Measurements from ENCODE around the gene SCN4B.

The SCN4B gene

DNA sequence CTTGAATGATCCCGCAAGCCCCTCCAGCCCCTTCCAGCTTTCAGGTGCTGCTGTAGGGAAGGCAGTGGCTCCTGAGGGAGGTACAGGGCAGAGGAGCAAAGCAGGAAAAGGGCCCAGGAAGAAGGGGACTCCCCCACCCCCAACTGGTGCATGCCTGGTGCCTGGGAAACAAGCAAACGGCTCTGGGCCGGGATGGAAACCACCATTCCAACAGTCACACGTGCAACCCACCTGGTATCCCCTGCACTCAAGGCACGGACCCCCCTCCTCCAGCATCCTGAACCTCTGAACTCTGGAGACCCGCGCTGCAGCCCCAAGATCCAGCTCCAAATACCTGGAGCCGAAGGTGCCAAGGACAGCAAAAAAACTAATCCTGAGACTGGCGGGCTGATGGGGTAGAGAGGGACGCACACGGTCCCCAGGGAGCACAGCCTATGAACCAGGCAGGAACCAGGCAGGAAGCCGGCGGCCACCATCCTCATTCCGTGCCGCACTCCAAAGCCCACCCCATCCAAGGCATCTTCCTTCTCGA lies 537 bp downstream of the SCN4B start:
- DNase-seq (ENCODE audit: low read depth in 2 of 2): no peak

DNA sequence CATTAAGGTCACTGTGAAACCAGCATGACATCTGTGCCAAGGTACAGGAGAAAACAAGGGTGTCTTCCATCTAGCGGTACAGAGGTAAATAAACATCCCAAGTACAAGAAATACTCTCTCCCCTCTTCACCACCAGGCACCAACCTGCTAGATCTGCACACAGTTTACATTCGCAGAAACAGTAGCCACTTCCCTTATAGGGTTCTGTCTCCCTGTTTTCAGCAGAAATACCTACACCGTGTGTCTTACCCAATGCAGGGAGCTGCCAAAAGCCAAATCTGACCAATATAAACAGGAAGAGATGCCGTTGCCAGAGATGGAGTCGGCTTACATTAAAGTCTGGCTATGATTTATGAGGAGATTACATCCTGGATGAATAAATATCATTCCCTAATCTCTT lies 1.2 kb downstream of the SCN4B start:
- DNase-seq (ENCODE audit: low read depth in 2 of 2): no peak

GRCh38 chr11:118149493-118149892 lies 3.1 kb downstream of the SCN4B start:
- no peak for DNase-seq (ENCODE audit: low read depth in 2 of 2)

DNA sequence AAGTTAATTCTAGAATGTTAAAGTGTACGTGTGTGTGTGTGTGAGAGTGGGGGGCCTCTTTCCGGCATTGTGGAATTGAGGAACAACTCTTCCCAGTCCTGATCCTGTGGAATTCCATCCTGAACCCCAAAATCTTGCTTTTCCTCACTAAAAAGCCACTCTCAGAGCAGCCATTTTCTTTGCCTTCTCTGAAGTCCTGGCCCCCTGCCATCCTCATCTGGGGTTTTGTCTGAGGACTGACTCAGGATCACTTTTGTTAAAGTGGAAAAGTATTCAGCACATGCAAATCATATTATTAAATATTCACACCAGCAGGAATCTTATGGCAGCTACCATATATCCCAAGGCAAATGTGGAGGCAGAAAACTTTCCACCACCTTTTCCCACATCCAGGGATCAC lies 3.8 kb downstream of the SCN4B start:
- no peak for DNase-seq (ENCODE audit: low read depth in 2 of 2)

DNA sequence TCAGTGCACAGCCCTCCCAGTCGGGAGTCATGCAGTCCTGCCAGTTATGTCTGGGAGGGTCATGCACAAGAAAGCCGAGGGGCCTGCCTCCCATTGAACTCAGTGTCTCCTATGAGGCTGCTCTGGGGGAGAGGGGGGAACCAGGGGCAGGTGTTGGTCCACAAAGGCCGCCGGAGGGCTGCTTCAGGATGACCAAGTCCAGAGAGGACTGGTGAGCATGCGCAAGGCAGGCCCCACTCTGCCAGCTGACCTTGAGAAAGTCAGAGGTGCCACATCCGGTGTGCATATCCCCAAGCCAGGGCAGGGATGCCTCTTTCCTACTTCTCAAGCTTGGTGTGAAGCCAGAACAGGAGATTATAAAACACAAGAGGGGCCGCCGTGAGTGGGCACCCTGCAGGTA lies 4.4 kb downstream of the SCN4B start:
- no peak for DNase-seq (ENCODE audit: low read depth in 2 of 2)

DNA sequence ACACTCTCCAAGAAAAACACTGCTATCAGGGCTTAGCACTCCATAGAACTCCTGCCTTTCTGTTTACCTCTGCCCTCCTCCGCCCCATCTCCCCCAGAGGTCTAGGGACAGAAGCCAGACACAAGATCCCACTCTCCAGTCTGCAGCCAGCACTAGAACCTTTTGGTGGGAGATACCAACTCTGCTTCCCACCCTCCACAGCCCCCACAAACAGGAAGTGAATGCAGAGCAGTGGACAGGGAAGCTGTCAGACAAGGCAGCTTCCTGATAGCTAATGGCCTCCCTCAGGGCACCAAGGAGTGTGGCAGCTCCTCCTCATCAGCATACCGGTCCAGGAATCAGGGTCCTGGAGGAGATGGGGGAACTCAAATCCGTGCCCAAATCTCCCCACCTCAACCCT lies 5.1 kb downstream of the SCN4B start:
- no peak for DNase-seq (ENCODE audit: low read depth in 2 of 2)

GRCh38 chr11:118146554-118146953 lies 6.1 kb downstream of the SCN4B start:
- no peak for DNase-seq (ENCODE audit: low read depth in 2 of 2)

GRCh38 chr11:118145285-118146227 lies 7.1 kb downstream of the SCN4B start:
- DNase-seq (ENCODE audit: low read depth in 2 of 2): peak; percentile 79 to 80

DNA sequence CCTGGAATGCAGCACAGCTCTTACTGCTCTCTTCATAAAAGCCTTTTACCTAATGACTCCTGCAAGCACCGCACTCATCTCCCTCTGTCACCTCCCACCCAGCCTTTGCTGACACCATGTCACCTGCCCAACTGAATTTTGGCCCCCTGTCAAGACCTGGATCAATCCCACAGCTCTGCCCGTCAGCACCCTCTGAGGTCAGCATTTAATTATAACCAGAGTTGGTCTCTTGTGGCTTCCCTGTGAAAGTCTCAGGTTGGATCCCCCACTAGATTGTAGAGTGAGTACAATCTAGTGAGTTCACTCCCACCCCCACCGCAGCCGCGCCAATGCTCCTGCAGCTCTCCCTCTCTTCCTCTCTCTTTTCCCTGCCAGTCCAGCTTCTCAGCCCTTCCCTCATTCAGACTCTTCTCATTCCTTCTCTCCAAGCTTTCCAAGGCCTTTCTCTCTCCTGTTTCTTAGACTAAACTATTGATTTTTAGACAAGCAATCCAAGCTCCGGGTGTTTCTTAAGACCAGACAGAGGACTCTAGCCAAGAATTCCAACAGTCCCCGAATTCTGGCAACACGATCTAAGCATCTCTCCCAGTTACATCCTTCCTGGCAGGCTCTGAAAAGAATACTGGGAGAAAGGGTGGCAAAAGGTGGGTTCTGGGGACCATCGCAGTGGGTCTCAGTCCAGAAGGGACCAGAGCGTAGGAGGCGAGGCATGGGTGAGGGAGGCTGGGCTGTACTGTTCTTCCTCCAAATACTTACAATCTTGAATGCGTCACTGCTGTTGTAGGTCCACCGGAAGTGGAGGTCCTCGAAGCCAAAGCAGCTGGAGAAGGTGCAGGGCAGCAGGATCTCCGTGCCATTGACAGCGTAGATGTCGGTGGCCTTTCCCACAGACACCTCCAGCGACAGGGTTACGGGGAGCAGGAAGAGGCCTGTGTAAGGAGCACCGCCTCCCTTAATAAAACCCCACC lies 8.0 kb downstream of the SCN4B start:
- DNase-seq (ENCODE audit: low read depth in 2 of 2): no peak

GRCh38 chr11:118143661-118144185 lies 8.9 kb downstream of the SCN4B start:
- no peak for DNase-seq (ENCODE audit: low read depth in 2 of 2)

- DNase-seq (ENCODE audit: low read depth in 2 of 2): no peak
Measured at GRCh38 chr11:118142809-118143208, 9.8 kb downstream of the SCN4B start.

DNA sequence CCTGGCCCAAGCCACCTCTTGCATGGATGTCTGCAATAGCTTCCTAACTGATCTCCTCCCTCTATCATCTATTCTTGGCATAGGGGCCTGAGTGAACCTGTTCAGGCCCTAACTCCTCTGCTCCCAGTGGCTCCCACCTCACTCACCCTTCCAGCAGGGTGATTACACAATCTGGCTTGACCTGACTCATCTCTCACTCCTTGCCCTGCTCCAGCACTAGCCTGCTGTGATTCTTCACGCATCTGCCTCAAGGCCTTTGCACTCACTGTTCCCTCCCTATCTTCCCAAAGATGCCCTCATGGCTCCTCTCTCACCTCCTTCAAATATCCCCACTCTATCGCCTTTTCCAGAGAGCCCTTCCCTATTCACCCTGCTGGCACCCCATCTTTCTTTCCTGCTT lies 10.5 kb downstream of the SCN4B start:
- no peak for DNase-seq (ENCODE audit: low read depth in 2 of 2)

GRCh38 chr11:118139578-118139977 lies 13.0 kb downstream of the SCN4B start:
- DNase-seq (ENCODE audit: low read depth in 2 of 2): no peak

- no peak for DNase-seq (ENCODE audit: low read depth in 2 of 2)
Measured at GRCh38 chr11:118138839-118139420, 13.7 kb downstream of the SCN4B start.

DNA sequence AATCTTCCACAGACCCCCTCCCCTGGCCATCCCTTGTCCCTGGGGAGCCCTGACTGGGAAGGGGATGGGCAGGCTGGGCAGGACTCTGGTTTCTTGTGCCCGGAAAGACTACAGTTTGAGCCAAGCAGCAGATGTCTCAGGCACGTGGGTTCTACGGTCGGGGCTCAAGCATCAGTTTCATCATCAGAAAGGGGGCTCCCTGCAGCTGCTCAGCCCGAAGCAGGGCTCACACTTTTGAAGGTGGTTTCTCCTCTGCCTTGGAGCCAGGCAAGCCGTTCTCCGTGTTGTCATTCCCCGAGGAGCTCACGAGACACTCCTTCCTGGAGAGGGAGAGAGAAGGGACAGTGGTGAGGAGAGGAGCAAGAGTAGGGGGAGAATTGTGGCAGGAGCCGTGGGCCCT lies 15.8 kb downstream of the SCN4B start:
- no peak for DNase-seq (ENCODE audit: low read depth in 2 of 2)

DNA sequence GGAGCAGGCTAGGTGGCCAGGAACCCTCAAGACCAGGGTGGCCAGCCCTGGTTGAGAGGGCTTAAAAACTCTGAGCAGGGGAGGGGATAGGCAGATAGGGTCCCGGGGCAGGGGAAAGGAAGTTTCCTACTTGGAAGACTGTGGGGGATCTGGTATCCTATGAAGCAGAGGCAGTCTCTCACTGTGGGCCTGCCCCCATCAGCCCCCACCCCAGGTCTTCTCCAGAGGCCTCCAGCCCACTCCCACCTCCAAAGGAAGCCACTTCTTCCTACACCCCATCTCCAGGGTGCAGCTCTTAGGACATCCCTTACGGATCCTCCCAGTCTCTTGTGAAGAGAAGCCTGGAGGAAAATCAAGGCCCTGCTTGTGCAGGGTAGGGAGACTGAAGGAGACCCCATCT lies 16.3 kb downstream of the SCN4B start:
- no peak for DNase-seq (ENCODE audit: low read depth in 2 of 2)

DNA sequence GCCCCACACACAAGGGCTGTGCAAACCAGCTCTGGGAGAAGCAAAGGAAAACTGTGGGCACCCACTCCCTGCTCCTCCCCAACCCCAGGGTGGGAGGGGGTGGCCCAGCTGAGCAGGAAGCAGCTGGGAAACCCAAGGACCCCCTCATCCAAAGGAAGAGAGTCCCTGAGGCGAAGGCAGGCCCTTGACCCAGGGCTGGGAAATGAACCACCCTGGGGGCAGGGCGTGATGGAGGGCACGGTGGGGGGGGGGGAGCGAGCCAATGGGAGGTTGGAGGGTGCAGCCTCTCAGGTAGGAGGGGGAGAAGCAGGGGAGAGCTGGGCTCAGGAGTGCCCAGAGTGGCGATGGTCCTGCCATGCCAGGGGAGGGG lies 16.8 kb downstream of the SCN4B start:
- DNase-seq (ENCODE audit: low read depth in 2 of 2): no peak

- DNase-seq (ENCODE audit: low read depth in 2 of 2): no peak
Measured at GRCh38 chr11:118135051-118135795, 17.4 kb downstream of the SCN4B start.

- no peak for DNase-seq (ENCODE audit: low read depth in 2 of 2)
Measured at GRCh38 chr11:118133816-118134215, 18.8 kb downstream of the SCN4B start.

GRCh38 chr11:118132385-118133151 lies 20.1 kb downstream of the SCN4B start:
- DNase-seq (ENCODE audit: low read depth in 2 of 2): no peak
